ENCODE results near the gene ETV5. TPM values are rescaled to one million over a fixed set of nuclear protein-coding genes. Genes with fewer than 3 reads are reported as not detected.

The ETV5 gene
- total RNA-seq, 4 donors from 2014 or later = 5.9 to 15.5 (median 9.7) TPM

- H3K27ac ChIP-seq = no peak overlapping the region
- no peak for TF ChIP-seq POLR2AphosphoS5 (IDR thresholded peaks at IDR 0.05)
- TF ChIP-seq POLR2A (IDR thresholded peaks at IDR 0.05) = no peak
- TF ChIP-seq CTCF (IDR thresholded peaks at IDR 0.05) = no peak
- no peak for TF ChIP-seq EP300 (IDR thresholded peaks at IDR 0.05)
- 100% methylated on average over 1 of the region's 2 CpGs; no CpG with 5 or more reads in 1 of the 2 donors for WGBS, 2 donors (ENCODE audit: low coverage in 1 of 2)
Observed at GRCh38 chr3:186088335-186088734, 20.6 kb downstream of the ETV5 start.

GRCh38 chr3:186084264-186084663, 24.6 kb downstream of the ETV5 start:
- H3K4me1 ChIP-seq = no peaks in the 10 kb centered on the region
- TF ChIP-seq POLR2A (IDR thresholded peaks at IDR 0.05) = no peak
- TF ChIP-seq EP300 (IDR thresholded peaks at IDR 0.05) = no peak
- no peak for TF ChIP-seq CTCF (IDR thresholded peaks at IDR 0.05)
- TF ChIP-seq POLR2AphosphoS5 (IDR thresholded peaks at IDR 0.05) = no peak
- H3K9me3 ChIP-seq = no peaks in the 10 kb centered on the region
- no peak overlapping the region for H3K4me3 ChIP-seq
- WGBS, 2 donors (ENCODE audit: low coverage in 1 of 2) = 86 to 98% methylated on average over 3 to 4 of the region's 4 CpGs
- no peaks in the 10 kb centered on the region for H3K27me3 ChIP-seq
- peaks cover 0 to 10% of the 10 kb centered on the region in 2 donors for H3K36me3 ChIP-seq
- ATAC-seq = no peak
- H3K27ac ChIP-seq = no peak overlapping the region

More at GRCh38 chr3:186088335-186088734, 20.6 kb downstream of the ETV5 start:
- Histone ChIP-seq H3K9me3 (no peaks in the 10 kb centered on the region), H3K4me1 (no peaks in the 10 kb centered on the region), H3K4me3 (no peak overlapping the region), H3K36me3 (no peaks in the 10 kb centered on the region), H3K27me3 (no peaks in the 10 kb centered on the region)
- ATAC-seq = no peak

- Histone ChIP-seq H3K4me1 (no peaks in the 10 kb centered on the region), H3K36me3 (peaks cover 0 to 15% of the 10 kb centered on the region in 2 donors), H3K4me3 (no peak overlapping the region), H3K27me3 (no peaks in the 10 kb centered on the region), H3K9me3 (no peaks in the 10 kb centered on the region), H3K27ac (no peak overlapping the region)
- 83 to 100% methylated on average over 1 to 2 of the region's 2 CpGs for WGBS, 2 donors (ENCODE audit: low coverage in 1 of 2)
- TF ChIP-seq POLR2A (IDR thresholded peaks at IDR 0.05) (no peak), EP300 (IDR thresholded peaks at IDR 0.05) (no peak), CTCF (IDR thresholded peaks at IDR 0.05) (no peak), POLR2AphosphoS5 (IDR thresholded peaks at IDR 0.05) (no peak)
- ATAC-seq = no peak
Observed at GRCh38 chr3:186083746-186084145, 25.1 kb downstream of the ETV5 start.

- Histone ChIP-seq H3K4me3 (no peak overlapping the region), H3K4me1 (no peaks in the 10 kb centered on the region), H3K27me3 (no peaks in the 10 kb centered on the region), H3K27ac (no peak overlapping the region), H3K9me3 (no peaks in the 10 kb centered on the region), H3K36me3 (peaks cover 0 to 16% of the 10 kb centered on the region in 2 donors)
- ATAC-seq = no peak
- no peak for TF ChIP-seq POLR2A (IDR thresholded peaks at IDR 0.05)
- no peak for TF ChIP-seq POLR2AphosphoS5 (IDR thresholded peaks at IDR 0.05)
- TF ChIP-seq EP300 (IDR thresholded peaks at IDR 0.05) = no peak
- no peak for TF ChIP-seq CTCF (IDR thresholded peaks at IDR 0.05)
- WGBS, 2 donors (ENCODE audit: low coverage in 1 of 2) = 88 to 92% methylated on average over 8 of the region's 8 CpGs
Observed at GRCh38 chr3:186082150-186082549, 26.7 kb downstream of the ETV5 start.

GRCh38 chr3:186081678-186082077, 27.2 kb downstream of the ETV5 start:
- no peaks in the 10 kb centered on the region for H3K27me3 ChIP-seq
- WGBS, 2 donors (ENCODE audit: low coverage in 1 of 2) = 94 to 100% methylated on average over 2 of the region's 2 CpGs
- TF ChIP-seq POLR2AphosphoS5 (IDR thresholded peaks at IDR 0.05) (no peak), EP300 (IDR thresholded peaks at IDR 0.05) (no peak), CTCF (IDR thresholded peaks at IDR 0.05) (no peak), POLR2A (IDR thresholded peaks at IDR 0.05) (no peak)
- no peak for ATAC-seq
- H3K4me3 ChIP-seq = no peak overlapping the region
- no peaks in the 10 kb centered on the region for H3K9me3 ChIP-seq
- H3K4me1 ChIP-seq = no peaks in the 10 kb centered on the region
- H3K27ac ChIP-seq = no peak overlapping the region
- peaks cover 0 to 16% of the 10 kb centered on the region in 2 donors for H3K36me3 ChIP-seq
